HG02610 (cell line): ENCODE measurements around the gene ZNF571.

ENCODE experiments used
- ATAC-seq: cut with Tn5 transposase; IDR thresholded peaks from one replicate; pipeline ENCODE4 v1.9.1; 2021; ENCODE audit warnings: mild to moderate bottlenecking, moderate library complexity; ENCODE audit not compliant: unreplicated experiment

The ZNF571 gene

GRCh38 chr19:37594304-37594981, at the start of gene ZNF571, which contains the start of gene ZNF540:
TSS of gene ZNF571 (minus strand) at chr19:37594792. CDS start at chr19:37586676, 8,116 bp downstream.
TSS of gene ZNF540 (plus strand) at chr19:37594876. CDS start at chr19:37598448, 3,572 bp downstream.
- peak; percentile 97 for ATAC-seq

GRCh38 chr19:37635076-37636056, 40.8 kb upstream of the ZNF571 start:
- ATAC-seq: no peak

- peak; percentile 3 for ATAC-seq
Measured at GRCh38 chr19:37594982-37595382, 390 bp upstream of the ZNF571 start.

- ATAC-seq: no peak
Measured at GRCh38 chr19:37593996-37594303, 642 bp downstream of the ZNF571 start.

GRCh38 chr19:37583340-37583739, 11.3 kb downstream of the ZNF571 start:
- ATAC-seq: no peak

GRCh38 chr19:37572203-37572602, 22.4 kb downstream of the ZNF571 start:
- no peak for ATAC-seq

GRCh38 chr19:37565370-37565669, 29.3 kb downstream of the ZNF571 start:
- no peak for ATAC-seq

- no peak for ATAC-seq
Measured at GRCh38 chr19:37564624-37565369, 29.8 kb downstream of the ZNF571 start.

- no peak for ATAC-seq
Measured at GRCh38 chr19:37563518-37563917, 31.1 kb downstream of the ZNF571 start.

- ATAC-seq: no peak
Measured at GRCh38 chr19:37551129-37551993, 43.2 kb downstream of the ZNF571 start.

- no peak for ATAC-seq
Measured at GRCh38 chr19:37537391-37537947, 57.1 kb downstream of the ZNF571 start.

GRCh38 chr19:37519890-37520289, 74.7 kb downstream of the ZNF571 start:
- ATAC-seq: no peak
